Activated CD8-positive, alpha-beta memory T cell treated with anti-CD3 and anti-CD28 coated beads, Interleukin-2, amount 50 U/mL, for 1 hour (primary cell): ENCODE measurements around the gene GABARAP.

Experiments used
- DNase-seq: peaks from one replicate; pipeline ENCODE4 v3.0.0-alpha.2; 2020; ENCODE audit errors: extremely low read depth

GABARAP gene

DNA sequence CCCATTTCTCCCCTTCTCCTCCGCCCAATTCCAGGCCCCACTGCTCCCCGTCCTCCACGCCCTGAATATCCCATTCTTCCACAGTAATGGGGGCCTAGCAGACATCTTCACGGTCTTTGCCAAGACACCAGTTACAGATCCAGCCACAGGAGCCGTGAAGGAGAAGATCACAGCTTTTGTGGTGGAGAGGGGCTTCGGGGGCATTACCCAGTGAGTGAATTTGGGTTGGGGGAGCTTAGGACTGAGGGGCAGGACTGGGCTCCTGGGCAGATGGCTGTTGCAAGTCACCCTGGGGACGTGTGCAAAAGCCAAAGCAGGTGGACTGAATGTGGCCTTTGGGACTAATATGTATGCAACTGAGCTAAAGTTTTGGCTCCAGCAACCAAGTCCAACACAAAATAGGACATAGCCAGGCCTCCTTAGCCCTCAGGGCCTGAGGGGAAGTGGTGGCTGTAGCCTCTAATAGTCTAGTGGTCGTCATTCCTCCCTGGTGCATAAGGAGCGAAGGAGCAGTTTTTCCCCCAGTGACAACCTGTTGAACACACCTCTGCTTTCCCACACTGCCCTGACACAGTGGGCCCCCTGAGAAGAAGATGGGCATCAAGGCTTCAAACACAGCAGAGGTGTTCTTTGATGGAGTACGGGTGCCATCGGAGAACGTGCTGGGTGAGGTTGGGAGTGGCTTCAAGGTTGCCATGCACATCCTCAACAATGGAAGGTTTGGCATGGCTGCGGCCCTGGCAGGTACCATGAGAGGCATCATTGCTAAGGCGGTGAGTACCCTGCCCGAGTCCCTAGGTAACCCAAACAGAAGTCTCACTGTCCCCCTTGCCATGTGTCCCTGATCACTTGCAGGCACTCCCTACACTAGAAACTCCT lies 19.9 kb downstream of the GABARAP start:
- no peak for DNase-seq

DNA sequence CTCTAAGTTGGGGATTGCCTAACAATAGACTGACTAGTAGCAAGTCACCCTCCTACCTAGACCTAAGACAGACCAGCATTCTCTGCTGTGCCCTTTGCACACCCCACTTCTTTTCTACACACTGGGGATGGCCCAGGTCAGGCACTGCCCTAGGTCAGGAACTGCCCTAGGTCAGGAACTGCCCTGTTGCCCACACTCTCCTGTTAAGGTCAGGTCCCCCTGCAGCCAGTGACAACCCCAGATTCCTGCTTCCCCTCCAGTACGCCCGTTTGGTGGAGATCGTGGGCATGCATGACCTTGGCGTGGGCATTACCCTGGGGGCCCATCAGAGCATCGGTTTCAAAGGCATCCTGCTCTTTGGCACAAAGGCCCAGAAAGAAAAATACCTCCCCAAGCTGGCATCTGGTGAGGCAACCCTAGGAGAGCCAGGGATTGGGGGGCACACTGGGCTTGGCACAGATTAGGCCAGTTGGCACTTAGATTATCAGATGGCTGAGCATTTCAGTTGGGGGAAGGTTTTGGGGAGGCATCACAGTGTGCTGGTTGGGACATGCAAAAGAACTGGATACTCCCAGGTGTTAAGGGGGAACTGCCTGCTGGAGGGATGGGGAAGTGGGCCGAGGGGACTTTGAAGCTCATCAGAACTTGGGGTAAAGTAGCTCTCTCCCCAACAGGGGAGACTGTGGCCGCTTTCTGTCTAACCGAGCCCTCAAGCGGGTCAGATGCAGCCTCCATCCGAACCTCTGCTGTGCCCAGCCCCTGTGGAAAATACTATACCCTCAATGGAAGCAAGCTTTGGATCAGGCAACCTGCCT lies 20.8 kb downstream of the GABARAP start:
- no peak for DNase-seq

DNA sequence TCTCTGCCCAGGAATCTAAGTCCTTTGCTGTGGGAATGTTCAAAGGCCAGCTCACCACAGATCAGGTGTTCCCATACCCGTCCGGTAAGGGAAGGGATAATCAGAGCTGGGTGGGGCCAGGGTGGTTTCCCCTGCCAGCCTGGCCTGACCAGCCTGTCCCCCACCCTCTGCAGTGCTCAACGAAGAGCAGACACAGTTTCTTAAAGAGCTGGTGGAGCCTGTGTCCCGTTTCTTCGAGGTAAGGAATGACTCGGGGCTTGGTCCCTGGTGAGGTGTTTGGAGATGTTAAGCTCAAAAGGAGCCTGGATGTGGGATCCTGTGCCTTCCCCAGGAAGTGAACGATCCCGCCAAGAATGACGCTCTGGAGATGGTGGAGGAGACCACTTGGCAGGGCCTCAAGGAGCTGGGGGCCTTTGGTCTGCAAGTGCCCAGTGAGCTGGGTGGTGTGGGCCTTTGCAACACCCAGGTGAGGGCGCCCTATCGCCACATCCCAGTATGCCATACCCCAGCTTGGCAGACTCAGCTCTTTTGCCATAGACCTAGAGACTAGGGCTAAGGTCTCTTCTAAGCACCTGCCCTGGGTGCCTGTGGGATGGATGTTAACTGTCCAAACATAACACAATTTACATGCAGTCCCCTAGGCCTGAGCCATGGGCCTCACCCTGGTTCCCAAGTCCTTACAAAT lies 21.5 kb downstream of the GABARAP start:
- no peak for DNase-seq

DNA sequence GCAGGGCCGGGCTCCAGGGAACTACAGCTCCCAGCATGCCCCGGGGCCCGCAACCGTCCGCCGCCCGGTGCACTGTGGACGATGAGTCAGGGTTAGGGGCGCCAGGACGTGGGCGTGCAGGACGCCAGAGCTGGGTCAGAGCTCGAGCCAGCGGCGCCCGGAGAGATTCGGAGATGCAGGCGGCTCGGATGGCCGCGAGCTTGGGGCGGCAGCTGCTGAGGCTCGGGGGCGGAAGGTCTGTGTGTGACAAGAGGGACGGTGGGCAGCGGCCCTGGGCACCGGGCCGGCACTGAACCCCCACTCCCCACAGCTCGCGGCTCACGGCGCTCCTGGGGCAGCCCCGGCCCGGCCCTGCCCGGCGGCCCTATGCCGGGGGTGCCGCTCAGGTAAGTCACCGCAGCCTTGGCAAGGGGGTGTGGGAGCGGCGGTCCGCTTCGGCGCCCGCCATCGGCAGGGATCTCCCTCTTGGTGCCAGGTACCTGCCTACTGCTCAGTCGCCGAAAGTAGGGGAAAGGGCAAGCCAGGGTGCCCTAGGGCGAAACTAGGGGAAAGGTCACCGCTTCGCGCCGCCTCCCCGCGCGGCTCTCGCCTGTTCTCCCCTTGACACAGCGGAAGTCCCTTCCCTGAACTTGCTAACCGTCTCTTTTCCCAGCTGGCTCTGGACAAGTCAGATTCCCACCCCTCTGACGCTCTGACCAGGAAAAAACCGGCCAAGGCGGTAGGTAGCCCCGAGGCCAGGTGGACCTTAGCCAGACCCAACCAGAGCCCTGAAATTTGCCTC lies 22.2 kb downstream of the GABARAP start, which contains the start of the genes ACADVL and DLG4:
Gene ACADVL (plus strand): TSS at position 127 of the 781 bp plus-strand sequence. CDS start 47 bp downstream, at position 174.
Gene DLG4 (minus strand): TSS at position 25 of the 781 bp plus-strand sequence.
- DNase-seq: peak; percentile 55

DNA sequence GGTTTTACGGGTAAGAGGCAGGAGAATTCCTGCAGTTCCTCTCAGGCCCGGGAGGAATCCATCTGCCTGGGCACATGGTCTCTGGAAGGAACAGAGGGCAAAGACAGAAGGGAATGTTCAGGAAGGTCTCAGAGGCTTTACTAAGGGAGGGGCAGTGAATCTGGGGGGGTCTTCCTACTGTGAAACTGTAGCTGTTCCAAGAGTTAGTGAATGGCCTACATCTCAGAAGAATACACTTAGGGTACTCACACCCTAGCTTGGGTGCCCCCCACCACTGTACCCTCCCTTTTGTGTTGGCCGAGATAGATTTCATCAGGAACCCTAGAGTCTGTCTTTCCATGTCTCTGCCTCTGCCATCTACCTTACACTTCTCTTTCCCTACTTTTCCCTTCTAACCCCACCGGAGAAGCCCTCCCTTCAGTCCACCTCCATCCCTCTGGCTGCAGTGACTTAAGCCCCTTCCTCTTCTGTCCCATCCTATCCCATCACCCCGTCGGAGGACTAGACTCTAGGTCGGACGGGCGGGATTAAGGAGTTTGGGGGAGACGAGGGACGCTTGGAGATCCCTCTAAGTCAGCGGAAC lies 22.9 kb downstream of the GABARAP start:
- no peak for DNase-seq

DNA sequence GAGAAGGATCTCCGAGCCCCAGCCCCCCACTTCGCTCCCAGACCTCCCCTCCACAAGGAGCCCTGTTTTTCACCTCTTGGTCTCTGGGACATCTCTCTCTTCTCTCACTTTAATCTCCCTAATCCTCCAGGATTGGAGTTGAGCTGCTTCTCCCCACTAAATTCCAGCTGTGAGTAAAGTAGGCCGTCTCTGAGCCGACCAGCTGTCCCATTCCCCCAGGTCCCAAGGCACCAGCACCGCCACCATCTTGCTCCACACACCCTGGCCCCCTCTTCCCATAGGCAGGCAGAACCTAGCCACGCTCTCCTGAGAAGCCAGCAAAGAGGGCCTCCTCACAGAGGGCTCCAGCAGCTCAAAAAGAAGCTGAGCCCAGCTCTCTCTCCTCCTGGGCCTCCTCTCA lies 23.5 kb downstream of the GABARAP start:
- DNase-seq: no peak

DNA sequence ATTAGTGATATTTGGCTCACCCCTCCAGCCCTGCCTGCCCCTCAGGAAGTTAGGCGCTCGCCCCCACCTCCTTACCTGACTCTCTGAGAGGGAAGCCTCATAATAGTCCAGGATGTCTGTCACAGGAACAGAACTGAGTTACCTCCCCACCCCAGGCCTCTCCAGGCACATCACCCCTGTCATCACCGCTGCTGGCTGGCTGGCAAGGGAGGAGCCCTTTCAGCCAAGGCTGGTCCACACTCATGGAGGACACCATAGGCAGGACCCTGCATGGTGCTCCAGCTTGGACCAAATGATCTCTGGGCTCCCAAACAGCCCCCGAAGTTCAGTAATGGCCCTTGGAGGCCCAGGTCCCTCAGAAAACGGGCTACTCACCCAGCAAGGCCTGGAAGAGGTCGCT lies 24.1 kb downstream of the GABARAP start:
- no peak for DNase-seq

DNA sequence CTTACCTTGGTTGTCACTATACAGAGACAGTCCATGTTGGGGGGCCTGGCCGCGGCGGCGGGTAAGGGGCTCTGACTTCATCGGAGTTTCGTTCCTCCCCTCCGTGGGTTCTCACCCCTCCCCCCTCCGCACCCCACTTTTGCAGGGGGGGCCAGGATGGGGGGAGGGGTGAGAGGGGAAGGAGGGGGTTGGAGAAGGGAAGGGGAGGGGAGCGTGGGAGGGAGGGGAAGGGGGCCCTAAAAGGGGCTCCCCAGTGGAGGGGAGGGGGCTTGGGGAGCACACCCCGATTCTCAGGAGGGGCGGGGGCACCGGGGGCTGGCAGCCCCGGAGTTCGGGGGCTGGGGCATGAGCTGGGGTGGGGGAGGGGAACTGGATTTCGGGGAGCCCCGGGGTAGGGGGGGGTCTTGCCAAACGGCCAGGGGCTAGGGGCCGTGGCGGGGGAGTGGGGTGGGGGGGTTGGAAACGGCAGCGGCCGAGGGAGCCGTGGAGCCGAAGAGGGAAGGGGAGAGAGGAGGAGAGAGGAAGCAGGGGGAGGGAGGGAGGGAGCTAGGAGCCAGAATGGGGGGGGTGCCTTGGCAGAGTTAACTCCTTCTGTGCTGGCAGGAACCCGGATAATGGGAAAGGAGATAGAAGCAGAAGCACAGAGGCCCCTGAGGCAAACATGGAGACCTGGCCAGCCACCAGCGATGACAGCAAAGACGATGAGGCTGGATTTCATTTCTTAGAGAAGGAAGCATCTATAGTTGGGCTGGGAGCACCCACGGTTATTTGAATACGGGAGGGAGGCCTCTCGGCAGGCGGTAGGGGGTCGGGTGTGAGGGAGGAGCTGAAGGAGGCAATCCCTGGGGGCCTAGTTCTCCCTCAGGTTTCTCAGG lies 24.9 kb downstream of the GABARAP start:
- no peak for DNase-seq

DNA sequence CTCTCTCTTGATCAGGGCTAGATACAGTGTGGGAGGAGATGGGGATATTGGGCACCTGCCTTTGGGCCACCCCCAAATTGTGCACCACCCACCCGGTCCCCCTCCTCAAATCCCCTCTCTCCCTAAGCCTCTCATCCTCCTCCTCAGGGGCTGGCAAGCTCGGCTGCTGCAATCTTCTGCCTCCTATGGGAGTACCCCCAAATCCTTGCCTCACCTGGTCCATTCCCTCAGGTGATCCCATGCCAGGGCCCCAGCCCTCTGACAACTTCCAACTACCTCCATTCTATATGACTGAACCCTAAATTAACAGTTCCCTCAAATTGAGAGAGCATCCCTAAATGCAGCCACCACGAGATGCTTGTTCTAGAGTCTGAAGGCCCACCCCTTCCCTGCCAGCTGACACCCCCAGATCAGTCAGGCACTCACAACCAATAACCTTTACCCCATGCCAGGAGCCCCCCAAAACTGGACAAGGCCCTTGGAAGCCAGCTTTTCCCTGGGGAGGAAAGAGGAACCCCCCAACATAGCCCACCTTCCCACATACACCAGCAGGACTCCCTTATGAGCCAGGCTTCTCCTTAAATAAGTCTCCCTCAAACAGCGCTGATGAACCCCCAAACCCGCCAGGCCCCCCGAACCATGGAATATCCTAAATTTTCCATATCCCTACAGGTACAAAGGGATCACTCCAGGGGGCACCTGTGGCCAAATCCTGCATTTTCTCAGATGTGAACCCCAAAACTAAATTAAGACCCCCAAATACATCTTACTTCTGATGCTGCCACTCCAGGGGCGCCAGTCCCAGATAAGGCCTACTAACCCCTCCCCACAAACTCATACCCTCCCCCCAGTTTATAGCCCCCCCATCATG lies 25.8 kb downstream of the GABARAP start:
- no peak for DNase-seq

DNA sequence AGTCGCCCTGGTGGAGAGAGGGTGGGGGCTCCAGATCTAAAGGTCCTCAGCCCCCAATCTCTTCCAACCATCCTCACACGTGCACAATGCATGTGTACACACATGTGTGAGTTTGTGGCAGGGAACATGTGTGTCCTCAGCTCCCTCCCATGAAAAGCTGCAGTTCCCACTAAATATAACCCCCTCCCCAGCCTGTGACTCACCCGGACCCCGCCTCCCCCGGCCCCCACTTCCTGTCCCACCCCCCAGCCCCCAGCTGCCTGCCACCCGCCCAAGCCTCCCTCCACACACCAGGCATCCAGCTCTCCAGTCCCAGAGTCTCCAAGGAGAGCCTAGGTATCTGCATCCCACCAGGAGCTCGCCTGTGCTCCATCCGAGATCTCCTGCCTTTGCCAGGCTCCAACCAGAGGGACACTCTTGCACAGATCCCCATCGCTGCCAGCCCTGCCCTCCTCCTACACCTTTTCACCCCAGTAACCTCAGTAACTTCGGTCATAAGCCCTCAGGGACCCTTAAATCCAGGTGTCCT lies 26.5 kb downstream of the GABARAP start:
- DNase-seq: no peak

DNA sequence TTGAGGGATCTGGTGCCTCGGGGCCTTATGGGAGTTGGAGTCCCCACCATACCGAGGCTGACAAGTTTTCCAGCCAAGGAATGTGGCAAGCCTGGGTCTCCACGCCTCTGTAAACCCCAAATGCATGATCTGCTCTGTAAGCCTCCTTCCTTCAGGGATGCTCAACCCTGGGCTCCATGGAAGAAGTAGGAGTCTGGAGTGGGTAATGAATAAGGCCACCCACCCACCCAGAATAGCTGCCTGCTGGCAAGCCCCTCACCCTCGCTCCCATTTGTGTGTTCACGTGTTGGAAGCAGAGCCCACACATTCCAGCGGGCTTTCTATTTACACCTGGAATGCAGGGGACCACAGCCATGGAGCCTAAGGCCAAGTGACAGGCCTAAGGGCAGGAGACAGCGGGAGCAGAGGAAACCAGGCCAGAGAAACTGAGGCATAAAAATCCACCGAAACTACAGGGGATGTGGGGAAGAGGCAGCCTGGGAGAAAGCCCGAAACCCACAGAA lies 27.1 kb downstream of the GABARAP start:
- DNase-seq: no peak

DNA sequence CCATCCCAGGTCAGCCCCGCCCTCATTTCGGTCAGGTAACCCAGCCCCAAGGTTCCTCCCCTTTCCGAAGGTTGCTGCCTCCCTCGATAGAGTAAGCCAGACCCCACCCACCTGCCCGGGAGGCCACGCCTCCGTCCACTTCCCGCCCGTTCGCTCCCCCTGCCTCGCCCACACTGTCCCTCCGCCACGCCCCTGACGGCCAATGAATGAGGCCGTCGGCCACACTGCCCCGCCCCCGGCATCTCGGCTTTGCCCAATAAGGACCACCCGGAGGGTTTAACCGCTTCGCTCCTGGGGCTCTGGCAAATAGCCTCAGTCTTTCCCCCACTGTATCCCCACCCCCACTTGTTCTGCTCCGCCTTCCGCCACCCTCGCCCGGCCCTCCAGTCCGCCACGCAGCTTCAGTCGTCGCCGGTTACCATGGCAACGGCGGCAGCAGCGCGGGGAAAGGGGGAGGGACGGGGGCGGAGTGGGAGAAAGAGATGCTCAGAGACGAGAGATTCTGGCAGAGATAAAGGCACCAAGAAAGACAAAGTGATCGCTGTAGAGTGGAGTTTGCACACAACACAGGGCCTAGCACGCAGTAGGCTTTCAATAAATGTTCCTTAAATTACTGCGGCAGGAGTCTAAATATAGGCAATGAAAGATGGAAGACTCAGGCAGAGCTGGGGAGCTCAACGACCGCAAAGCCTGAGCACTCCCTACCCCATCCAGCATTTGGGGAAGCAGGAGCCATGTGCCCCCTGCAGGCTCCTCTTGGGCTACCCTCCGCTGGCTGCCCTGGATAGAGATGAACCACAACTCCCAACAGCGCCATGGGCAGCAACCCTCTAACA lies 27.7 kb downstream of the GABARAP start:
- DNase-seq: peak; percentile 100

DNA sequence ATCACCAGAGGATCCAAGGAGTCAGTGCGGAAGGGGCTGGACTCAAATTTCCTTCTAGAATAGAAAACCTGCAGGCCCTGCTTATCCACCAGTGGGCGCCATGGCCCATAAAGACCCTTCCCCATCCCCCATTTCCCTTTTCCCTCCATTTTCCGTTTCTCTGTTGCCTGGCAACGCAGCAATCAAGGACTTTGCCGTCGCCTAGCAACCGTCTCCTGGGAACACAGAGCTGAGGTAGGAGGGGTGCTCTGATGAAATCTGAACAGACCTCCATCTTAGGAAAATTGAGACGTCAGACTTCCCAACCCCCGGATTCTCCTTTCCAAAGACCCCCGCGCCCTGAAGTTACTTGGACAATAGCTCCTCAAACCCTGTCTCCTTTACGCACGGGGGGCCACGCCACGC lies 28.4 kb downstream of the GABARAP start:
- DNase-seq: peak; percentile 81

DNA sequence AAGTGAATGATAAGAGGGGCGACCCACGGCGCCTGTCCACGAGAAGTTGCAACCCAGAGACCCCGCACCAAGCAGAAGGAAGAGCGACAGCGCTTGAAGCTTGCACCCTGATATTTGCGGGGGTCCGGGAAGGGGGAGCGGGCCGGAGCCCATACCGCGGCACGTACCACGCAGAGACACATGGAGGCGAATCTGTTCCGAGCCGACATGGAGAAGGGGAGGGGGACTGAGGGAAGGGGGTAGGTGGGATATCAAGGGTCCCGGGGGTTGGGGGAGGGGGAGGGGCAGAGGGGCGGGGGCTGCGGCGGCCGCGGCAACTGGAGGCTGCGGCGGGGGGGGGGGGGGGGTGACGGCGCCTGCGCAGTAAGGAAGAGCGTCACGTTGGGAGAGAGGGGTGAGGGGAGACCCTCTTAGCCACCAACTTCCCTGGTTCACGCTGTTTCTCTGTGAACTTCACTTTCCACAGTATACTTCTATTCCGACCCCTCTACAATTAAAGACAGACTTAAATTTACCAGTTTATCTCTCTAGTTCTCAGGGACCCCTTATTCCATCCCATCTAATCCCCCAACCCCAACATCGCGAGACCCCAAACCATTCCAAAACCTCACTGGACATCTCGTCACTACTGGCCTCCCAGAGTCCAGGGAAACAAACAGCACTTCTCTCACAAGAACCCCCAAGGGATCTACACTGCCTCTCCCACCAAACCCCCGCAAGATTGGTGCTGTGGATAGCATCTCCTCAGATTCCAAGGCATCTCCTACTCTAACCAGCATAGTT lies 30.6 kb downstream of the GABARAP start:
- DNase-seq: no peak

DNA sequence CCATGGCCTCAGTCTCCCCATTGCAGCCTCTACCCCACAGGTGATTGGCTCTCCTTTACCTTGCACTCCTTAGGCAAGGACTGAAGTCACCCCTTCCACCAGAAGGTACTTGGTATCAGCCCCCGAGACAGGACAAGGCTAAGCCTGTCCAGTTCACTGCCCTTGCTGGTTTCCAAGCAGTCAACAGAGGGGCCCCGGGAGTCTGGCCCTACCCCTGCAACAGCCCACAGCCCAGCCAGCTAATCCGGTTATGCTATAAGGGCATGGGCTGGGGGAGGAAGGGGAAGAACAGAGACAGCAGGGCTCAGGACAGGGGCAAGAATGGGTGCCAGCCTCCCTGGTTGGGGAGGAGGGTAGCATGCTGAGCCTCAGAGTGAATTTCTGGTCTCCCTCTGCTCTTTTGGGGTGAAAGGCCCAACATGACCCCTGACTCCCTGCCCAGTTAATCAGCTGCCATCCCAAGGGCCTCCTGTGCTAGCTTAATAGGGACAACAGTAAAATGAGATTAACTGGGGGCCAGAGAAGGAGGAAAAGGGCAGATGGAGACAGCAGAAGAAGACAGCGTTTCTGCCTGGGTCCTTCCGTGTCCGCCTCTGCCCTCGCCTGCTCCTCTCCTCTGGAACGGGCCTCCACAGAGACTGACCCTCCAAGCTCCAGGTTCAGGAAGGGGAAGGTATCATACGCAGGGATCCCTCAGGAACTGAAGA lies 33.3 kb downstream of the GABARAP start:
- no peak for DNase-seq

DNA sequence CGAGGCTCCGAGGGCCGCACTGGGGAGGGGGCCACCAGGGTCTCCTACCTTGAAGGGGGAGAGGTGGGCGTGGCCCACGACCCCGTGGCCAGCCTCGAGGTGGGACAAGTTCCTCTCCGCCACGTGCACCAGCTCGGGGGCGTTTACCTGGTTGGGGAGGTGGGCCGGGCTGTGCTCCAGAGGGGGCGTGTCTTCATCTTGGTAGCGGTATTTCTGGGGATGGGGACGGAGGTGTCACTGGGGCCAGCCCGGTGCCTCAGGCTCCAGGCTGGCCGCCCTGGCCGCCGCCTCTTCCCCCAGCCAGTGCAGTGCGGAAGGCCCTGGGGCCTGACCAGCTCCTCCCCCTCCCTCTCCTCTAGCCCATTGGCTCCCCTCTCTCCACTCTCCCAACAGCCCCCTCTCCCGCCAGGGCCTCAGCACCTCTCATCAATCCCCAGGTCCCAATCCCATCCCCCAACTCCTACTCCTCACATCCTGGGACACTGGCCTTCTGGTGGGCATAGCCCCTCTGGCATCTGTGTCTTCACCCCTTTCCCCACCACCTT lies 34.1 kb downstream of the GABARAP start:
- DNase-seq: no peak
